K562 (cell line): ENCODE results near the gene CYYR1.

ENCODE experiments used
- EGR1 ChIP-seq: fragments of 450-650 bp; conservative IDR thresholded peaks from 2 replicates; pipeline ENCODE4 v1.6.1; 2017; ENCODE audit warnings: mild to moderate bottlenecking
- EZH2 ChIP-seq: IDR thresholded peaks from 2 replicates; pipeline ENCODE4 v1.6.1; 2012; ENCODE audit warnings: low read depth, mild to moderate bottlenecking, inconsistent platforms, low read length, borderline replicate concordance
- NFIC ChIP-seq: fragments of 450-650 bp; IDR thresholded peaks from 2 replicates; pipeline ENCODE4 v1.6.1; 2017; ENCODE audit warnings: mild to moderate bottlenecking, inconsistent platforms
- NR2C2 ChIP-seq, 2 experiments: fragments of 200-800 bp in 1 of 2; sonication (Bioruptor generic) in 1 of 2; sonication (generic) in 1 of 2; formaldehyde crosslinking in 1 of 2; IDR thresholded peaks; 2 replicates each; pipeline versions ENCODE4 v1.6.1 to v1.8.0; 2016 to 2022; ENCODE audit warnings: mild to moderate bottlenecking in 1 of 2, missing compliant biosample characterization in 1 of 2, missing genetic modification characterization in 1 of 2, missing genetic modification reagents in 1 of 2
- RCOR1 ChIP-seq, 2 experiments: IDR thresholded peaks; 2 replicates each; pipeline ENCODE4 v1.6.1; 2012; ENCODE audit warnings: low read depth in 2 of 2, low read length in 2 of 2, borderline replicate concordance in 1 of 2, improper control_type of control experiment in 1 of 2
- ZNF121 ChIP-seq: sonication (generic); formaldehyde crosslinking; conservative IDR thresholded peaks from 2 replicates; pipeline ENCODE4 v1.8.0; 2022; ENCODE audit warnings: missing genetic modification reagents

GRCh38 chr21:26469789-26470188, 103.3 kb downstream of the CYYR1 start:
- no peak for TF ChIP-seq EZH2
- no peak for TF ChIP-seq EGR1
- TF ChIP-seq ZNF121: no peak
- TF ChIP-seq NR2C2 (CRISPR knock-in tag; IDR thresholded peaks at IDR 0.05): no peak
- no peak for TF ChIP-seq NR2C2 (tag; IDR thresholded peaks at IDR 0.05)
- no peak for TF ChIP-seq RCOR1 (IDR thresholded peaks at IDR 0.05; ENCODE audit: borderline replicate concordance in 1 of 2, low read depth in 2 of 2, low read length in 2 of 2)
- TF ChIP-seq NFIC: no peak
